Measurements from ENCODE around the gene DLGAP4.

DNA sequence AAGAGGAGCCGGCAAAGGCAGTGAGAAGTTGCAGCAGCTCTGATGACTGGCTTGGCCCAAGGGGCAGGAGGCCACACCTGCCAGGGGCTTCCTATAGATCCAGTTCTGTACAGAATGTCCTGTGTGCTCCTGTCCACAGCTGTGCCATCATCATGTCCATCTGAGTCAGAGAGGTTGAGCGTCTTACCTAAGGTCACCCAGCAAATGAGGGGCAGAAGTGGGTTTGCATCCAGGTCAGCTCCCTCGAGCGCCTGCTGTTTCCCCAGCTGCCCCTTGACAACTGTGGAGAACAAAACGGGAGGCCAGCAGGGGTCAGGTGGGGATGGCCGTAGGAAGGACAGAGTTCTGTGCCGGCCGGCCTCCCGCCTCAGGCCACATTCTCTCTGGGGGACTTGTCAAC is 47.6 kb downstream of the DLGAP4 start:
- no peak for TF ChIP-seq POLR2A (IDR thresholded peaks at IDR 0.05)
- no peak for TF ChIP-seq CTCF (IDR thresholded peaks at IDR 0.05)

All from ovary (tissue), 3 donors.